Endodermal cell (in vitro differentiated cells): ENCODE data around the gene SCAPER. TPM values are rescaled to one million over a fixed set of nuclear protein-coding genes. Genes with fewer than 3 reads are reported as not detected.

Experiments used
- DNase-seq: peaks from one replicate; pipeline ENCODE4 v3.0.0-alpha.2; 2017
- H3K27ac ChIP-seq: 2 replicates; pipeline ENCODE4 v1.5.1; 2013; ENCODE audit warnings: mild to moderate bottlenecking, low read depth, low read length, moderate library complexity
- H3K27me3 ChIP-seq: 2 replicates; pipeline ENCODE4 v1.6.1; 2013; ENCODE audit warnings: mild to moderate bottlenecking, low read length, moderate library complexity; ENCODE audit not compliant: insufficient read depth, control insufficient read depth, poor library complexity, severe bottlenecking
- H3K36me3 ChIP-seq: 2 replicates; pipeline ENCODE4 v1.7.0; 2013; ENCODE audit warnings: mild to moderate bottlenecking, low read length, moderate library complexity; ENCODE audit not compliant: control insufficient read depth, insufficient read depth
- H3K4me1 ChIP-seq: one replicate; pipeline ENCODE4 v1.7.0; 2013; ENCODE audit warnings: low read length; ENCODE audit not compliant: control insufficient read depth, insufficient read depth
- H3K4me3 ChIP-seq: 2 replicates; pipeline ENCODE4 v1.5.1; 2013; ENCODE audit warnings: mild to moderate bottlenecking, low read length, moderate library complexity
- H3K9ac ChIP-seq: 2 replicates; pipeline ENCODE4 v1.6.1; 2013; ENCODE audit warnings: mild to moderate bottlenecking, low read length, moderate library complexity; ENCODE audit not compliant: poor library complexity, severe bottlenecking; ENCODE audit errors: extremely low read depth
- H3K9me3 ChIP-seq: 2 replicates; pipeline ENCODE4 v1.6.1; 2013; ENCODE audit warnings: mild to moderate bottlenecking, low read length, moderate library complexity; ENCODE audit not compliant: control insufficient read depth
- H3K27ac Mint-ChIP-seq: 2 replicates; pipeline ENCODE4 v1.8.0; 2020; ENCODE audit warnings: mixed read lengths
- H3K27me3 Mint-ChIP-seq: 2 replicates; pipeline ENCODE4 v1.8.0; 2021; ENCODE audit warnings: mild to moderate bottlenecking, mixed read lengths; ENCODE audit not compliant: insufficient read depth
- H3K36me3 Mint-ChIP-seq: 2 replicates; pipeline ENCODE4 v1.8.0; 2020; ENCODE audit warnings: low read depth, mixed read lengths
- H3K4me1 Mint-ChIP-seq: 2 replicates; pipeline ENCODE4 v1.8.0; 2020; ENCODE audit warnings: mixed read lengths
- H3K4me3 Mint-ChIP-seq: 2 replicates; pipeline ENCODE4 v1.8.0; 2020; ENCODE audit warnings: mild to moderate bottlenecking, moderate library complexity, mixed read lengths
- H3K9me3 Mint-ChIP-seq: 2 replicates; pipeline ENCODE4 v1.8.0; 2020; ENCODE audit warnings: mild to moderate bottlenecking, mixed read lengths
- CTCF ChIP-seq: fragments of 200-600 bp; sonication (generic); conservative IDR thresholded peaks from 2 replicates; pipeline ENCODE4 v1.5.0; 2021; ENCODE audit warnings: antibody characterized with exemption, mild to moderate bottlenecking
- WGBS, 2 experiments: methylation state at CpG; one replicate each; pipeline versions ENCODE4 v1.1.5 to v1.1.7; 2013; ENCODE audit warnings: missing lambda C conversion rate in 2 of 2, mixed read lengths in 1 of 2; ENCODE audit not compliant: insufficient coverage in 1 of 2, insufficient read length in 1 of 2; 5-methylcytosine and 5-hydroxymethylcytosine counted together
- total RNA-seq, 2 donors: library from RNA; stranded (reverse); fragmentation: NEBNext Ultra II Directional in 1 of 2; extraction: Animal tissue kit (Norgen Biotek cat#: 25700) in 1 of 2; gene quantifications; 2 replicates in 1 of 2; 3 replicates in 1 of 2; pipeline ENCODE4 v1.2.1, GENCODE V29; 2021

Gene SCAPER
- total RNA-seq, 2 donors from 2014 or later, result 8.9 to 12.2 TPM

GRCh38 chr15:76585576-76585897 lies 319.6 kb downstream of the SCAPER start:
- no peak overlapping the region for H3K27ac Mint-ChIP-seq
- peaks cover 4% of the 10 kb centered on the region for H3K27me3 Mint-ChIP-seq
- no peaks in the 10 kb centered on the region for H3K4me1 Mint-ChIP-seq
- no peak overlapping the region for H3K27ac ChIP-seq
- no peak for TF ChIP-seq CTCF
- H3K36me3 ChIP-seq, result no peaks in the 10 kb centered on the region
- peaks cover 24% of the 10 kb centered on the region for H3K9me3 Mint-ChIP-seq
- H3K9ac ChIP-seq, result no peak overlapping the region
- peaks cover 8% of the 10 kb centered on the region for H3K27me3 ChIP-seq
- no peak overlapping the region for H3K4me3 ChIP-seq
- peaks cover 2% of the 10 kb centered on the region for H3K36me3 Mint-ChIP-seq
- peaks cover 20% of the 10 kb centered on the region for H3K9me3 ChIP-seq
- H3K4me1 ChIP-seq, result no peaks in the 10 kb centered on the region
- no peak overlapping the region for H3K4me3 Mint-ChIP-seq
- DNase-seq, result no peak

GRCh38 chr15:76584868-76585575 lies 320.1 kb downstream of the SCAPER start:
- no peaks in the 10 kb centered on the region for H3K4me1 Mint-ChIP-seq
- peaks cover 2% of the 10 kb centered on the region for H3K36me3 Mint-ChIP-seq
- H3K9ac ChIP-seq, result no peak overlapping the region
- H3K27me3 ChIP-seq, result peaks cover 8% of the 10 kb centered on the region
- no peak for TF ChIP-seq CTCF
- H3K36me3 ChIP-seq, result no peaks in the 10 kb centered on the region
- WGBS, 2 experiments, result 87 to 91% methylated on average over 1 of the region's 2 CpGs
- no peak for DNase-seq
- no peak overlapping the region for H3K4me3 Mint-ChIP-seq
- no peak overlapping the region for H3K4me3 ChIP-seq
- no peaks in the 10 kb centered on the region for H3K4me1 ChIP-seq
- H3K27ac Mint-ChIP-seq, result no peak overlapping the region
- H3K27ac ChIP-seq, result no peak overlapping the region
- peaks cover 25% of the 10 kb centered on the region for H3K9me3 Mint-ChIP-seq
- H3K9me3 ChIP-seq, result peaks cover 20% of the 10 kb centered on the region
- H3K27me3 Mint-ChIP-seq, result peaks cover 4% of the 10 kb centered on the region

- Histone ChIP-seq H3K9me3 (peaks cover 20% of the 10 kb centered on the region), H3K4me1 (no peaks in the 10 kb centered on the region), H3K4me3 (no peak overlapping the region), H3K27me3 (peaks cover 8% of the 10 kb centered on the region), H3K36me3 (no peaks in the 10 kb centered on the region), H3K9ac (no peak overlapping the region), H3K27ac (no peak overlapping the region)
- no peak overlapping the region for H3K27ac Mint-ChIP-seq
- H3K4me1 Mint-ChIP-seq, result no peaks in the 10 kb centered on the region
- DNase-seq, result no peak
- H3K9me3 Mint-ChIP-seq, result peaks cover 30% of the 10 kb centered on the region
- H3K36me3 Mint-ChIP-seq, result peaks cover 2% of the 10 kb centered on the region
- 85 to 86% methylated on average over 3 to 5 of the region's 5 CpGs for WGBS, 2 experiments
- H3K27me3 Mint-ChIP-seq, result peaks cover 4% of the 10 kb centered on the region
- no peak for TF ChIP-seq CTCF
- no peak overlapping the region for H3K4me3 Mint-ChIP-seq
These were observed 322.6 kb downstream of the SCAPER start for GRCh38 chr15:76582550-76582949.
